ENCODE measurements around the gene HEXIM1. TPM values are rescaled to one million over a fixed set of nuclear protein-coding genes. Genes with fewer than 3 reads are reported as not detected.

HEXIM1 gene
- 5.8 and 8.6 TPM in 2 replicates for total RNA-seq

GRCh38 chr17:45148183-45149036 is at the start of gene HEXIM1:
Gene HEXIM1, plus strand, starts transcription at chr17:45148475. Its CDS starts 716 bp downstream, at chr17:45149191.

GRCh38 chr17:45132320-45132571 is 16.0 kb upstream of the HEXIM1 start, which contains the start of gene PLCD3:
Gene PLCD3, minus strand, starts transcription at chr17:45132515. Its CDS starts 105 bp downstream, at chr17:45132410.

GRCh38 chr17:45135192-45135977 is 12.9 kb upstream of the HEXIM1 start, which contains the start of gene ACBD4:
Gene ACBD4, plus strand, starts transcription at chr17:45135687. Its CDS starts 458 bp downstream, at chr17:45136145.

GRCh38 chr17:45161288-45162024 is 13.2 kb downstream of the HEXIM1 start, which contains the start of gene HEXIM2:
Gene HEXIM2, plus strand, starts transcription at chr17:45161875. Its CDS starts 919 bp downstream, at chr17:45162794.

Other genes starting within 250 kb of the HEXIM1 start
- 144 and 266 TPM in 2 replicates for gene EFTUD2, start 249.0 kb upstream of the HEXIM1 start, total RNA-seq
- 0.16 TPM in 1 of 2 replicates, not detected in the other for gene GFAP, start 233.0 kb upstream of the HEXIM1 start, total RNA-seq
- gene KIF18B, start 200.7 kb upstream of the HEXIM1 start, total RNA-seq: 2.8 and 3.9 TPM in 2 replicates
- 0.31 TPM in 1 of 2 replicates, not detected in the other for gene C1QL1, start 180.2 kb upstream of the HEXIM1 start, total RNA-seq
- gene DCAKD, start 96.8 kb upstream of the HEXIM1 start, total RNA-seq: 17.2 and 30.6 TPM in 2 replicates
- 48.7 and 116 TPM in 2 replicates for gene NMT1, start 87.2 kb upstream of the HEXIM1 start, total RNA-seq
- gene PLCD3, start 16.0 kb upstream of the HEXIM1 start, total RNA-seq: 10.2 and 31.5 TPM in 2 replicates
- gene ACBD4, start 12.8 kb upstream of the HEXIM1 start, total RNA-seq: 2.6 and 3.9 TPM in 2 replicates
- 3.3 and 4.4 TPM in 2 replicates for gene HEXIM2, start 13.4 kb downstream of the HEXIM1 start, total RNA-seq
- 2.3 and 2.7 TPM in 2 replicates for gene FMNL1, start 73.4 kb downstream of the HEXIM1 start, total RNA-seq
- not detected in 2 replicates for gene SPATA32, start 113.6 kb downstream of the HEXIM1 start, total RNA-seq
- 1.9 and 3.6 TPM in 2 replicates for gene MAP3K14, start 168.5 kb downstream of the HEXIM1 start, total RNA-seq